Activated CD4-positive, alpha-beta T cell treated with anti-CD3 and anti-CD28 coated beads, Interleukin-2, amount 10 ng/mL, durations not matched to agents 24 days and 14 days (primary cell): ENCODE measurements around the gene TSG101. TPM values are rescaled to one million over a fixed set of nuclear protein-coding genes. Genes with fewer than 3 reads are reported as not detected.

Experiments
- total RNA-seq: library from RNA; stranded (reverse); gene quantifications from 2 replicates; pipeline ENCODE4 v1.2.3, GENCODE V29; 2022

The TSG101 gene
- total RNA-seq, 1 donor from 2014 or later, result 43.5 TPM

Other genes with a start within 250 kb of the TSG101 start
- 20.5 and 24.5 TPM in 2 replicates for gene HPS5, start 204.8 kb downstream of the TSG101 start, total RNA-seq
- 54.6 and 55.7 TPM in 2 replicates for gene GTF2H1, start 204.4 kb downstream of the TSG101 start, total RNA-seq
- gene LDHA, start 132.4 kb downstream of the TSG101 start, total RNA-seq, result 1,753 and 1,772 TPM in 2 replicates
- gene LDHC, start 114.6 kb downstream of the TSG101 start, total RNA-seq, result 0.64 TPM in 1 of 2 replicates, not detected in the other
- gene LDHAL6A, start 71.1 kb downstream of the TSG101 start, total RNA-seq, result not detected in 2 replicates
- 19.2 and 20.7 TPM in 2 replicates for gene UEVLD, start 61.8 kb upstream of the TSG101 start, total RNA-seq
- gene MISFA, start 72.8 kb upstream of the TSG101 start, total RNA-seq, result 3.4 and 3.5 TPM in 2 replicates
- gene SPTY2D1, start 107.4 kb upstream of the TSG101 start, total RNA-seq, result 22.6 and 22.8 TPM in 2 replicates
- 0.21 and 0.73 TPM in 2 replicates for gene TMEM86A, start 171.8 kb upstream of the TSG101 start, total RNA-seq
- 0.31 TPM in 1 of 2 replicates, not detected in the other for gene IGSF22, start 199.2 kb upstream of the TSG101 start, total RNA-seq